ENCODE results near the gene ANTKMT.

The ANTKMT gene

DNA sequence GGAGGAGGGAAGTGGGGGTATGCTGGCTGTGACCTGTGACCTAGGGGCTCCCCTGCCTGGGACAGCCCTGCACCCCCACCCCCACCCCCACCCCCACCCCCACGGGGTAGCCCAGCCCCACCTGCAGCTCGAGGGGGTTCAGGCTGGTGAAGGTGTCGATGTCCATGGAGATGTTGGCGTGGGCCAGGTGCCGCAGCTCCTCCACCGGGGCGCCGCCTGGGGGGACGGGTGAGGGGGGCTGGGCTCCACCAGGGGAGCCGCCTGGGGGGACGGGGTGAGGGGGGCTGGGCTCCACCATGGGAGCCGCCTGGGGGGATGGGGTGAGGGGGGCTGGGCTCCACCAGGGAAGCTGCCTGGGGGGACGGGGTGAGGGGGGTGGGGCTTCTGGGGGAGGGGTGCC is 49.5 kb downstream of the ANTKMT start:
- H2AFZ ChIP-seq (ENCODE audit: low read length), result no peak overlapping the region
- no peaks in the 10 kb centered on the region for H3K9me2 ChIP-seq (replicated peaks; ENCODE audit: low read depth, low read length)
- H3K79me2 ChIP-seq (ENCODE audit: insufficient read depth, low read length), result no peaks in the 10 kb centered on the region
- TF ChIP-seq, protein P1, sequence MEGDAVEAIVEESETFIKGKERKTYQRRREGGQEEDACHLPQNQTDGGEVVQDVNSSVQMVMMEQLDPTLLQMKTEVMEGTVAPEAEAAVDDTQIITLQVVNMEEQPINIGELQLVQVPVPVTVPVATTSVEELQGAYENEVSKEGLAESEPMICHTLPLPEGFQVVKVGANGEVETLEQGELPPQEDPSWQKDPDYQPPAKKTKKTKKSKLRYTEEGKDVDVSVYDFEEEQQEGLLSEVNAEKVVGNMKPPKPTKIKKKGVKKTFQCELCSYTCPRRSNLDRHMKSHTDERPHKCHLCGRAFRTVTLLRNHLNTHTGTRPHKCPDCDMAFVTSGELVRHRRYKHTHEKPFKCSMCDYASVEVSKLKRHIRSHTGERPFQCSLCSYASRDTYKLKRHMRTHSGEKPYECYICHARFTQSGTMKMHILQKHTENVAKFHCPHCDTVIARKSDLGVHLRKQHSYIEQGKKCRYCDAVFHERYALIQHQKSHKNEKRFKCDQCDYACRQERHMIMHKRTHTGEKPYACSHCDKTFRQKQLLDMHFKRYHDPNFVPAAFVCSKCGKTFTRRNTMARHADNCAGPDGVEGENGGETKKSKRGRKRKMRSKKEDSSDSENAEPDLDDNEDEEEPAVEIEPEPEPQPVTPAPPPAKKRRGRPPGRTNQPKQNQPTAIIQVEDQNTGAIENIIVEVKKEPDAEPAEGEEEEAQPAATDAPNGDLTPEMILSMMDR (conservative IDR thresholded peaks at IDR 0.05; ENCODE audit: low read length), result no peak
- H3K4me1 ChIP-seq (ENCODE audit: insufficient read depth, low read length, poor library complexity, severe bottlenecking), result no peaks in the 10 kb centered on the region
- H3K36me3 ChIP-seq (ENCODE audit: insufficient read depth, low read length), result no peaks in the 10 kb centered on the region
- H3K4me3 ChIP-seq (ENCODE audit: low read length, poor library complexity, severe bottlenecking), result no peak overlapping the region
- H4K20me1 ChIP-seq (ENCODE audit: insufficient read depth, low read length, poor library complexity, severe bottlenecking), result no peaks in the 10 kb centered on the region
- H3K27me3 ChIP-seq (ENCODE audit: insufficient read depth, low read length, poor library complexity, severe bottlenecking), result no peaks in the 10 kb centered on the region
- no peaks in the 10 kb centered on the region for H3F3A ChIP-seq (ENCODE audit: low read depth)
- H3K9ac ChIP-seq (ENCODE audit: low read depth, low read length, poor library complexity, severe bottlenecking), result no peak overlapping the region
- no peaks in the 10 kb centered on the region for H3K9me3 ChIP-seq (ENCODE audit: insufficient read depth, low read depth, low read length)
- H3K4me2 ChIP-seq (ENCODE audit: low read depth, low read length, poor library complexity, severe bottlenecking), result no peak overlapping the region
